ENCODE data around the gene SLC5A7. TPM values are rescaled to one million over a fixed set of nuclear protein-coding genes. Genes with fewer than 3 reads are reported as not detected.

Gene SLC5A7
- total RNA-seq, 1 donor from 2014 or later, result 5.3 TPM

Other genes with a start within 250 kb of the SLC5A7 start
- gene RGPD4, start 159.6 kb upstream of the SLC5A7 start, total RNA-seq (ENCODE audit: insufficient read depth, low replicate concordance), result 2.2 TPM

Measured in umbilical cord (tissue), 1 donor.